Lung (tissue), 12 donors: ENCODE data around the gene ITGB2. TPM values are rescaled to one million over a fixed set of nuclear protein-coding genes. Genes with fewer than 3 reads are reported as not detected.

Experiments used
- ATAC-seq: fragments of 200-7000 bp; cut with Tn5 transposase; one replicate; pipeline ENCODE4 v1.9.1; 2020; ENCODE audit warnings: moderate number of reproducible peaks; ENCODE audit not compliant: insufficient read depth, low FRiP score
- DNase-seq, 3 donors: peaks; one replicate each; pipeline ENCODE4 v3.0.0-alpha.2; 2013 to 2017
- H3K27ac ChIP-seq, 2 donors: one replicate each; pipeline ENCODE4 v1.5.1; 2013; ENCODE audit warnings: mild to moderate bottlenecking in 2 of 2, moderate library complexity in 2 of 2, control low read depth in 1 of 2, inconsistent platforms in 1 of 2, low read depth in 1 of 2, low read length in 1 of 2
- H3K27me3 ChIP-seq, 3 donors: one replicate each; pipeline ENCODE4 v1.5.1; 2013; ENCODE audit warnings: low read length in 2 of 3; ENCODE audit not compliant: control insufficient read depth in 3 of 3, insufficient read depth in 3 of 3
- H3K36me3 ChIP-seq, 4 donors: one replicate each; pipeline ENCODE4 v1.5.1; 2013; ENCODE audit warnings: low read length in 4 of 4, mild to moderate bottlenecking in 1 of 4, moderate library complexity in 1 of 4; ENCODE audit not compliant: control insufficient read depth in 4 of 4, insufficient read depth in 4 of 4
- H3K4me1 ChIP-seq, 5 donors: one replicate each; pipeline ENCODE4 v1.5.1; 2013; ENCODE audit warnings: low read length in 5 of 5, mild to moderate bottlenecking in 2 of 5, moderate library complexity in 1 of 5; ENCODE audit not compliant: control insufficient read depth in 5 of 5, insufficient read depth in 5 of 5
- H3K4me3 ChIP-seq: one replicate; pipeline ENCODE4 v1.5.1; 2013; ENCODE audit warnings: mild to moderate bottlenecking, control low read depth, moderate library complexity
- H3K9ac ChIP-seq, 2 donors: one replicate each; pipeline ENCODE4 v1.5.1; 2013; ENCODE audit warnings: low read length in 2 of 2, control low read depth in 1 of 2; ENCODE audit not compliant: insufficient read depth in 1 of 2
- H3K9me3 ChIP-seq, 4 donors: one replicate each; pipeline ENCODE4 v1.5.1; 2013; ENCODE audit warnings: low read length in 3 of 4, mild to moderate bottlenecking in 1 of 4, moderate library complexity in 1 of 4; ENCODE audit not compliant: control insufficient read depth in 4 of 4, insufficient read depth in 3 of 4
- CTCF ChIP-seq: IDR thresholded peaks from 2 replicates; pipeline ENCODE4 v1.5.1; 2012; ENCODE audit warnings: mild to moderate bottlenecking; ENCODE audit errors: control extremely low read depth, extremely low read depth
- WGBS, 2 donors: extraction: QIAGEN DNeasy Blood & Tissue Kit; methylation state at CpG; one replicate each; pipeline ENCODE4 v1.1.7; 2013; 5-methylcytosine and 5-hydroxymethylcytosine counted together
- polyA plus RNA-seq, 2 donors: library from polyadenylated mRNA; stranded (reverse); fragments of 200-250 nt; gene quantifications; one replicate each; pipeline ENCODE4 v1.2.1, GENCODE V29; 2013
- total RNA-seq, 2 donors: library from RNA; depleted of rRNA in 1 of 2; stranded (reverse); fragments of >200 nt in 1 of 2; gene quantifications; one replicate each; pipeline ENCODE4 v1.2.1, GENCODE V29; 2014 to 2021
- donor health status: control.
- donor health status: control.
- donor health status: Bipolar disorder and iron deficiency.
- donor health status: healthy.
- donor health status: DM: yes; HTN: yes; CAD: no.

ITGB2 gene
- total and polyA plus RNA-seq, 4 donors = 52.9 to 376 (median 187) TPM

DNA sequence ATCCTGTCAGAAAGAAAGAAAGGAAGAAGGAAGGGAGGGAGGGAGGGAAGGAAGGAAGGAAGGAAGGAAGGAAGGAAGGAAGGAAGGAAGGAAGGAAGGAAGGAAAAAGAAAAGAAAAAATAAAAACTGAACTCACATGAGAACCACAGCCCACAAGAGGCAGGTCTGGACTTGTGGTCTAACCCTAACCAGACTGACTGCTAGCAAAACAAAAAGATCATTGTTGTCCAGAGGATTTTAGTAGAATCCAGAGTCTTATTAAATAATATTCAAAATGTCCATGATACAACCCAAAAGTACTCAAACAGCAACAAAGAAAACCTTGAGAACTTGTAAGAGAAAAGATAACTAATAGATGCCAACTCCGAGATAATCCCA, 4.7 kb upstream of the ITGB2 start:
- peaks cover 0 to 9% (median 0%) of the 10 kb centered on the region in 5 donors for H3K4me1 ChIP-seq
- H3K4me3 ChIP-seq = no peak overlapping the region
- peaks cover 0 to 4% (median 0%) of the 10 kb centered on the region in 4 donors for H3K9me3 ChIP-seq
- no peak for ATAC-seq
- no peak overlapping the region for H3K27ac ChIP-seq
- H3K9ac ChIP-seq = no peak overlapping the region
- DNase-seq = no peak
- peaks cover 0 to 33% (median 29%) of the 10 kb centered on the region in 3 donors for H3K27me3 ChIP-seq
- no peak for TF ChIP-seq CTCF
- 86 to 88% methylated on average over 1 of the region's 1 CpG for WGBS, 2 donors
- H3K36me3 ChIP-seq = no peaks in the 10 kb centered on the region

DNA sequence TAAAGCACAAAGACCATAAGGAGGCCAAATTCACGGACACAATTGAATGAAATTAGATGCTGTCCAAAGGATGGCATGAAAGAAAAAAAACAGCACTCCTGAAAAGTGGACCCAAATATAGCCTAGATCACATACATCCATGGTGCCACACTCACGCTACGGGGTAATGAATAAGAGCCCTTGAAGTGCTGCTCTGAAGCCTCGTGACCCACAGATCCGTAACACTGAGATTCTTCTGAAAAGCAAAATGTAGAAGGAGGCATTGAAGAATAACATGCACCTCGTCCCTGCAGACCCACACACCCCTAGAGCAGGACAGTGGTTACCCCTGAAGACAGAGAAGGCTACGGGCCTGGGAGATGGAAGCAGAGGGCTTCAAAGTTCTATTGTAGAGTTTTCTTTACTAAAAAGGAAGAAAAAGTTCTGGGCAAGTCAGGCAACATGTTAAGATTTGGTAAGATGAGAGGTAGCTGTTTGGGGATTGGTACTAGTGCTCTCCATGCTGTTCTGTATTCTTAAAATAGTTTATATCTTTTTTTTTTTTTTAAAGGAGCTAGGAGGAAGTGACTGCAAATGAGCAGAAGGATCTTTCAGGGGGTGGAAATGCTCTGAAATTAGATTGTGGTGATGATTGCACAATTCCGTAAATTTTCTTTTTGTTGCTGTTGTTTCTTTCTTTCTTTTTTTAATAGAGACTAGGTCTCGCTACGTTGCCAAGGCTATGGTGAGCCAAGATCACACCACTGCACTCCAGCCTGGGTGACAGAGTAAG, 4.1 kb upstream of the ITGB2 start:
- WGBS, 2 donors = 36 to 45% methylated on average over 10 of the region's 10 CpGs
- no peak overlapping the region for H3K9ac ChIP-seq
- H3K27ac ChIP-seq = no peak overlapping the region
- peaks cover 0 to 36% (median 27%) of the 10 kb centered on the region in 3 donors for H3K27me3 ChIP-seq
- H3K36me3 ChIP-seq = no peaks in the 10 kb centered on the region
- H3K9me3 ChIP-seq = peaks cover 0 to 5% (median 0%) of the 10 kb centered on the region in 4 donors
- TF ChIP-seq CTCF = no peak
- ATAC-seq (no peak), DNase-seq (peak in 1 of 3 donors; percentile 34)
- H3K4me1 ChIP-seq = peaks cover 0 to 11% (median 2%) of the 10 kb centered on the region in 5 donors
- no peak overlapping the region for H3K4me3 ChIP-seq

GRCh38 chr21:44923480-44924084, 2.9 kb upstream of the ITGB2 start:
- H3K9me3 ChIP-seq = peaks cover 0 to 2% (median 0%) of the 10 kb centered on the region in 4 donors
- H3K27me3 ChIP-seq = peaks cover 0 to 27% (median 23%) of the 10 kb centered on the region in 3 donors
- ATAC-seq = no peak
- 51 to 73% methylated on average over 10 of the region's 10 CpGs for WGBS, 2 donors
- no peak overlapping the region for H3K4me3 ChIP-seq
- no peak for DNase-seq
- H3K4me1 ChIP-seq = peaks cover 0 to 11% (median 2%) of the 10 kb centered on the region in 5 donors
- H3K36me3 ChIP-seq = no peaks in the 10 kb centered on the region
- H3K9ac ChIP-seq = no peak overlapping the region
- no peak for TF ChIP-seq CTCF
- H3K27ac ChIP-seq = no peak overlapping the region
